ENCODE results near the gene MAPK10. TPM values are rescaled to one million over a fixed set of nuclear protein-coding genes. Genes with fewer than 3 reads are reported as not detected.

MAPK10 gene
- total and polyA plus RNA-seq, 4 donors: 0.82 to 3.6 (median 2.3) TPM

DNA sequence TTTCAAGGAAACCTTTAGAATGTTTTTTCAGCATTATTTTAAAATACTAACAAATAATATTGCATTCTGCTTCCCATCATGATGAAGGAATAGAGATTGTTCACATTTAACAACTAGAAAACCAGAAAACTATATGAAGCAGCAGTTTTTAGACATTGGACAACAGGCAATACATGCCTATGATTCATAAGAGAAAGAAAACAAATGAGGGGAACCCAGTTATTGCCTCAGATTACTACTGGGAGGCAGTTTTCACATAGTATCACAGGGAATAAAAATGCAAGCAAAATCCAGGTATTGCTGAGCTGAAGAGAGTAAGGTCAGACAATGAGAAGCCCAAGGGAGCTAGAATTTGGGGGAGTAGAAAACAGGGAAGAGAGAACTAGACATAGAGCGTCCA lies 373.6 kb downstream of the MAPK10 start:
- Histone ChIP-seq H3K27ac (ENCODE audit: low read depth in 1 of 2, low read length in 2 of 2) (no peak overlapping the region), H3K9ac (ENCODE audit: low read depth in 1 of 2, low read length in 2 of 2) (no peak overlapping the region), H3K4me3 (ENCODE audit: low read depth in 1 of 3, low read length in 3 of 3) (no peak overlapping the region), H3K36me3 (ENCODE audit: control insufficient read depth in 4 of 4, insufficient read depth in 3 of 4, low read depth in 1 of 4, low read length in 3 of 4) (peaks cover 0 to 2% (median 1%) of the 10 kb centered on the region in 4 donors), H3K4me1 (ENCODE audit: control insufficient read depth in 4 of 4, insufficient read depth in 4 of 4, low read length in 3 of 4) (no peaks in the 10 kb centered on the region), H3K27me3 (ENCODE audit: control insufficient read depth in 4 of 4, insufficient read depth in 4 of 4, low read length in 3 of 4) (no peaks in the 10 kb centered on the region), H3K9me3 (ENCODE audit: control insufficient read depth in 4 of 4, low read length in 3 of 4) (no peaks in the 10 kb centered on the region)
- DNase-seq (ENCODE audit: low spot score): no peak
- WGBS: 98% methylated on average over 1 of the region's 1 CpG
- TF ChIP-seq, protein P1, sequence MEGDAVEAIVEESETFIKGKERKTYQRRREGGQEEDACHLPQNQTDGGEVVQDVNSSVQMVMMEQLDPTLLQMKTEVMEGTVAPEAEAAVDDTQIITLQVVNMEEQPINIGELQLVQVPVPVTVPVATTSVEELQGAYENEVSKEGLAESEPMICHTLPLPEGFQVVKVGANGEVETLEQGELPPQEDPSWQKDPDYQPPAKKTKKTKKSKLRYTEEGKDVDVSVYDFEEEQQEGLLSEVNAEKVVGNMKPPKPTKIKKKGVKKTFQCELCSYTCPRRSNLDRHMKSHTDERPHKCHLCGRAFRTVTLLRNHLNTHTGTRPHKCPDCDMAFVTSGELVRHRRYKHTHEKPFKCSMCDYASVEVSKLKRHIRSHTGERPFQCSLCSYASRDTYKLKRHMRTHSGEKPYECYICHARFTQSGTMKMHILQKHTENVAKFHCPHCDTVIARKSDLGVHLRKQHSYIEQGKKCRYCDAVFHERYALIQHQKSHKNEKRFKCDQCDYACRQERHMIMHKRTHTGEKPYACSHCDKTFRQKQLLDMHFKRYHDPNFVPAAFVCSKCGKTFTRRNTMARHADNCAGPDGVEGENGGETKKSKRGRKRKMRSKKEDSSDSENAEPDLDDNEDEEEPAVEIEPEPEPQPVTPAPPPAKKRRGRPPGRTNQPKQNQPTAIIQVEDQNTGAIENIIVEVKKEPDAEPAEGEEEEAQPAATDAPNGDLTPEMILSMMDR (IDR thresholded peaks at IDR 0.05; ENCODE audit: low read depth, low read length, missing input control): no peak
- TF ChIP-seq YY1 (IDR thresholded peaks at IDR 0.05): no peak
- no peak for TF ChIP-seq SP1 (IDR thresholded peaks at IDR 0.05)
- TF ChIP-seq, protein P2, sequence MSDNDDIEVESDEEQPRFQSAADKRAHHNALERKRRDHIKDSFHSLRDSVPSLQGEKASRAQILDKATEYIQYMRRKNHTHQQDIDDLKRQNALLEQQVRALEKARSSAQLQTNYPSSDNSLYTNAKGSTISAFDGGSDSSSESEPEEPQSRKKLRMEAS (IDR thresholded peaks at IDR 0.05): no peak
- no peak for TF ChIP-seq HNF4G (IDR thresholded peaks at IDR 0.05)
- TF ChIP-seq EGR1 (IDR thresholded peaks at IDR 0.05; ENCODE audit: low read depth in 2 of 2): no peak

DNA sequence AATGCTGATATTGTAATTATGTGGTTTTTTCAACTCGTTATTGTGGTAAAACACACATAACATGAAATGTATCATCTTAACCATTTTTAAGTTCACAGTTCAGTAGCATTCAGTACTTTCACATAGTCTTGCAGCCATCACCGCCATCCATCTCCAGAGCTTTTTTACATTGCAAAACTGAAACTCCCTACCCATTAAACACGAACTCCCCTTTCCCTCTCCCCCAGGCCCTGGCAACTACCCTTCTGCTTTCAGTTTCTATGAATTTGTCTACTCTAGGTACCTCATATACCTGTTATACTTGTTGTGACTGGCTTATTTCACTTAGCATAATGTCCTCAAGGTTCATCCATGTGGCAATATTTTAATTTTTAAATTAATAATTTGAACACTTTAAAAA lies 380.6 kb downstream of the MAPK10 start:
- H3K4me3 ChIP-seq (ENCODE audit: low read depth in 1 of 3, low read length in 3 of 3): no peak overlapping the region
- 87% methylated on average over 3 of the region's 3 CpGs for WGBS
- no peak overlapping the region for H3K27ac ChIP-seq (ENCODE audit: low read depth in 1 of 2, low read length in 2 of 2)
- no peak overlapping the region for H3K9ac ChIP-seq (ENCODE audit: low read depth in 1 of 2, low read length in 2 of 2)
- TF ChIP-seq SP1 (IDR thresholded peaks at IDR 0.05) (no peak), RXRA (IDR thresholded peaks at IDR 0.05) (no peak), YY1 (IDR thresholded peaks at IDR 0.05) (no peak), NR2F2 (IDR thresholded peaks at IDR 0.05) (no peak), FOXA1 (IDR thresholded peaks at IDR 0.05) (no peak), TAF1 (conservative IDR thresholded peaks at IDR 0.05) (no peak), RAD21 (IDR thresholded peaks at IDR 0.05) (no peak), HNF4G (IDR thresholded peaks at IDR 0.05) (no peak), HNF4A (conservative IDR thresholded peaks at IDR 0.05) (no peak), GABPA (IDR thresholded peaks at IDR 0.05 in 1 of 2, conservative IDR thresholded peaks at IDR 0.05 in 1 of 2) (no peak), EGR1 (IDR thresholded peaks at IDR 0.05; ENCODE audit: low read depth in 2 of 2) (no peak), FOXA2 (IDR thresholded peaks at IDR 0.05) (no peak), JUND (IDR thresholded peaks at IDR 0.05) (no peak)
- TF ChIP-seq, protein P1 (IDR thresholded peaks at IDR 0.05; ENCODE audit: low read depth, low read length, missing input control): no peak
- TF ChIP-seq, protein P3, sequence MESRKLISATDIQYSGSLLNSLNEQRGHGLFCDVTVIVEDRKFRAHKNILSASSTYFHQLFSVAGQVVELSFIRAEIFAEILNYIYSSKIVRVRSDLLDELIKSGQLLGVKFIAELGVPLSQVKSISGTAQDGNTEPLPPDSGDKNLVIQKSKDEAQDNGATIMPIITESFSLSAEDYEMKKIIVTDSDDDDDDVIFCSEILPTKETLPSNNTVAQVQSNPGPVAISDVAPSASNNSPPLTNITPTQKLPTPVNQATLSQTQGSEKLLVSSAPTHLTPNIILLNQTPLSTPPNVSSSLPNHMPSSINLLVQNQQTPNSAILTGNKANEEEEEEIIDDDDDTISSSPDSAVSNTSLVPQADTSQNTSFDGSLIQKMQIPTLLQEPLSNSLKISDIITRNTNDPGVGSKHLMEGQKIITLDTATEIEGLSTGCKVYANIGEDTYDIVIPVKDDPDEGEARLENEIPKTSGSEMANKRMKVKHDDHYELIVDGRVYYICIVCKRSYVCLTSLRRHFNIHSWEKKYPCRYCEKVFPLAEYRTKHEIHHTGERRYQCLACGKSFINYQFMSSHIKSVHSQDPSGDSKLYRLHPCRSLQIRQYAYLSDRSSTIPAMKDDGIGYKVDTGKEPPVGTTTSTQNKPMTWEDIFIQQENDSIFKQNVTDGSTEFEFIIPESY (IDR thresholded peaks at IDR 0.05): no peak
- TF ChIP-seq, protein P2 (IDR thresholded peaks at IDR 0.05): no peak
- TF ChIP-seq, protein P4, sequence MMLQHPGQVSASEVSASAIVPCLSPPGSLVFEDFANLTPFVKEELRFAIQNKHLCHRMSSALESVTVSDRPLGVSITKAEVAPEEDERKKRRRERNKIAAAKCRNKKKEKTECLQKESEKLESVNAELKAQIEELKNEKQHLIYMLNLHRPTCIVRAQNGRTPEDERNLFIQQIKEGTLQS (IDR thresholded peaks at IDR 0.05): no peak
- TF ChIP-seq, protein P5, sequence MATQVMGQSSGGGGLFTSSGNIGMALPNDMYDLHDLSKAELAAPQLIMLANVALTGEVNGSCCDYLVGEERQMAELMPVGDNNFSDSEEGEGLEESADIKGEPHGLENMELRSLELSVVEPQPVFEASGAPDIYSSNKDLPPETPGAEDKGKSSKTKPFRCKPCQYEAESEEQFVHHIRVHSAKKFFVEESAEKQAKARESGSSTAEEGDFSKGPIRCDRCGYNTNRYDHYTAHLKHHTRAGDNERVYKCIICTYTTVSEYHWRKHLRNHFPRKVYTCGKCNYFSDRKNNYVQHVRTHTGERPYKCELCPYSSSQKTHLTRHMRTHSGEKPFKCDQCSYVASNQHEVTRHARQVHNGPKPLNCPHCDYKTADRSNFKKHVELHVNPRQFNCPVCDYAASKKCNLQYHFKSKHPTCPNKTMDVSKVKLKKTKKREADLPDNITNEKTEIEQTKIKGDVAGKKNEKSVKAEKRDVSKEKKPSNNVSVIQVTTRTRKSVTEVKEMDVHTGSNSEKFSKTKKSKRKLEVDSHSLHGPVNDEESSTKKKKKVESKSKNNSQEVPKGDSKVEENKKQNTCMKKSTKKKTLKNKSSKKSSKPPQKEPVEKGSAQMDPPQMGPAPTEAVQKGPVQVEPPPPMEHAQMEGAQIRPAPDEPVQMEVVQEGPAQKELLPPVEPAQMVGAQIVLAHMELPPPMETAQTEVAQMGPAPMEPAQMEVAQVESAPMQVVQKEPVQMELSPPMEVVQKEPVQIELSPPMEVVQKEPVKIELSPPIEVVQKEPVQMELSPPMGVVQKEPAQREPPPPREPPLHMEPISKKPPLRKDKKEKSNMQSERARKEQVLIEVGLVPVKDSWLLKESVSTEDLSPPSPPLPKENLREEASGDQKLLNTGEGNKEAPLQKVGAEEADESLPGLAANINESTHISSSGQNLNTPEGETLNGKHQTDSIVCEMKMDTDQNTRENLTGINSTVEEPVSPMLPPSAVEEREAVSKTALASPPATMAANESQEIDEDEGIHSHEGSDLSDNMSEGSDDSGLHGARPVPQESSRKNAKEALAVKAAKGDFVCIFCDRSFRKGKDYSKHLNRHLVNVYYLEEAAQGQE (IDR thresholded peaks at IDR 0.05): no peak
- no peaks in the 10 kb centered on the region for H3K9me3 ChIP-seq (ENCODE audit: control insufficient read depth in 4 of 4, low read length in 3 of 4)
- H3K36me3 ChIP-seq (ENCODE audit: control insufficient read depth in 4 of 4, insufficient read depth in 3 of 4, low read depth in 1 of 4, low read length in 3 of 4): peaks cover 0 to 6% (median 2%) of the 10 kb centered on the region in 4 donors
- H3K4me1 ChIP-seq (ENCODE audit: control insufficient read depth in 4 of 4, insufficient read depth in 4 of 4, low read length in 3 of 4): no peaks in the 10 kb centered on the region
- no peak for DNase-seq (ENCODE audit: low spot score)
- H3K27me3 ChIP-seq (ENCODE audit: control insufficient read depth in 4 of 4, insufficient read depth in 4 of 4, low read length in 3 of 4): no peaks in the 10 kb centered on the region

All from liver (tissue), 9 donors.